Adrenal gland (tissue), 5 donors: ENCODE data around the gene TUFM.

Experiments
- POLR2A ChIP-seq, 2 donors: fragments of 450-650 bp; IDR thresholded peaks; one replicate each; pipeline ENCODE4 v1.6.1; 2017; ENCODE audit warnings: antibody characterized with exemption in 2 of 2, mild to moderate bottlenecking in 2 of 2, moderate library complexity in 1 of 2
- TF ChIP-seq, protein P1 (sequence below), 6 experiments: fragments of 450-650 bp in 4 of 6; fragments of 200-600 bp in 2 of 6; sonication (generic) in 1 of 6; IDR thresholded peaks; 1 replicate in 5 of 6; 2 replicates in 1 of 6; pipeline versions ENCODE4 v1.5.1 to v1.8.0; 2016 to 2021; ENCODE audit warnings: antibody characterized with exemption in 6 of 6, mild to moderate bottlenecking in 2 of 6, moderate library complexity in 1 of 6
- donor health status: DM: no; HTN: no; CAD: no.

DNA sequence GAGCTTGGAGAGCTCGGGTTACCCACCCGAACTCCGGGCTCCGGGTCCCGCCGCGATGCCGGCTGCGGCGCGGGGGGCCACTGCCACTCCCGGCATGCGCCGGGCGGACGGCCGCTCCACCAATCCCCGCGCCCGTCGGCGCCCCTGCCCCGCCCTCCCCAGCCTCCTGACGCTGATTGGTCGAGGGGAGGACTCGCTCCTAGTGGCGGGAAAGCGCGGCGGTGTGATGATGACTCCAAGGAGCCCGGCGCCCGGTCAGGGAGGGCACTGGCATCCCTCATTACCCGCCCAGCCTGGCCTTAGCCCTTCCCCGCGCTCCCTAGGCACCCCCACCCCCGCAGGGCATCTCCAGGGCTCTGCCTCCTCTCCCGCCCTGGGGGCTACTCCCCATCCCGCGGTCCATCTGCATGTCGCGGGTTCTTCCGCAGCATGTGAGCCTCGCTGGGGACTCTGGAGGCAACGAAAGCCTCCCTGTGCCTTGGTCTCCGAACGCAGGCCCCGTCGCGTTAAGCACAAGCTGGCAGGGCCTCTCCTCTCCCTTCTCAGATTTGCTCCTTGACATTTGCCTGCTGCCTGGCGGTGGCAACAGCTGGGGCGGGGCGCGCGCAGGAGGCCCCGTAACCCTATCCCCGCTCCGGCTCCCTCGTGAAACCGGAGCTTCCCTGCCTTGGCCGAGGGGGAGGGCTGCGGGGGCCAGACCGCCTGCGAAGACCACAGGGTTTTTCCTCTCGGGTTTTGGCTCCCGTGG lies 33.9 kb upstream of the TUFM start:
- TF ChIP-seq, protein P1, sequence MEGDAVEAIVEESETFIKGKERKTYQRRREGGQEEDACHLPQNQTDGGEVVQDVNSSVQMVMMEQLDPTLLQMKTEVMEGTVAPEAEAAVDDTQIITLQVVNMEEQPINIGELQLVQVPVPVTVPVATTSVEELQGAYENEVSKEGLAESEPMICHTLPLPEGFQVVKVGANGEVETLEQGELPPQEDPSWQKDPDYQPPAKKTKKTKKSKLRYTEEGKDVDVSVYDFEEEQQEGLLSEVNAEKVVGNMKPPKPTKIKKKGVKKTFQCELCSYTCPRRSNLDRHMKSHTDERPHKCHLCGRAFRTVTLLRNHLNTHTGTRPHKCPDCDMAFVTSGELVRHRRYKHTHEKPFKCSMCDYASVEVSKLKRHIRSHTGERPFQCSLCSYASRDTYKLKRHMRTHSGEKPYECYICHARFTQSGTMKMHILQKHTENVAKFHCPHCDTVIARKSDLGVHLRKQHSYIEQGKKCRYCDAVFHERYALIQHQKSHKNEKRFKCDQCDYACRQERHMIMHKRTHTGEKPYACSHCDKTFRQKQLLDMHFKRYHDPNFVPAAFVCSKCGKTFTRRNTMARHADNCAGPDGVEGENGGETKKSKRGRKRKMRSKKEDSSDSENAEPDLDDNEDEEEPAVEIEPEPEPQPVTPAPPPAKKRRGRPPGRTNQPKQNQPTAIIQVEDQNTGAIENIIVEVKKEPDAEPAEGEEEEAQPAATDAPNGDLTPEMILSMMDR (IDR thresholded peaks at IDR 0.05) = peak in 4 of 6 experiments; percentile 23 to 39 (median 34)
- no peak for TF ChIP-seq POLR2A (IDR thresholded peaks at IDR 0.05)
